Astrocyte (in vitro differentiated cells and primary cell): ENCODE results near the gene PTPRM.

Source experiments
- CTCF ChIP-seq: IDR thresholded peaks from 2 replicates; pipeline ENCODE4 v1.5.1; 2011; ENCODE audit warnings: low read depth, mild to moderate bottlenecking, inconsistent platforms, low read length, moderate library complexity; ENCODE audit not compliant: insufficient read depth
- EZH2 ChIP-seq: IDR thresholded peaks from 2 replicates; pipeline ENCODE4 v1.6.1; 2012; ENCODE audit warnings: mild to moderate bottlenecking, low read length, inconsistent platforms; ENCODE audit not compliant: insufficient read depth

- TF ChIP-seq CTCF, result no peak
- no peak for TF ChIP-seq EZH2
Measured at GRCh38 chr18:8401606-8402005, 834.5 kb downstream of the PTPRM start.
